Suppressor macrophage treated with lipopolysaccharide for 4 hours (primary cell): ENCODE results near the gene WBP11.
"Not testable (repeated sequence)": the region's sequence is repeated elsewhere in the genome, so short reads cannot be mapped to it uniquely, and the experiment has no call there.

ENCODE experiments used
- DNase-seq: peaks from one replicate; pipeline ENCODE4 v3.0.0-alpha.2; 2020

The WBP11 gene

DNA sequence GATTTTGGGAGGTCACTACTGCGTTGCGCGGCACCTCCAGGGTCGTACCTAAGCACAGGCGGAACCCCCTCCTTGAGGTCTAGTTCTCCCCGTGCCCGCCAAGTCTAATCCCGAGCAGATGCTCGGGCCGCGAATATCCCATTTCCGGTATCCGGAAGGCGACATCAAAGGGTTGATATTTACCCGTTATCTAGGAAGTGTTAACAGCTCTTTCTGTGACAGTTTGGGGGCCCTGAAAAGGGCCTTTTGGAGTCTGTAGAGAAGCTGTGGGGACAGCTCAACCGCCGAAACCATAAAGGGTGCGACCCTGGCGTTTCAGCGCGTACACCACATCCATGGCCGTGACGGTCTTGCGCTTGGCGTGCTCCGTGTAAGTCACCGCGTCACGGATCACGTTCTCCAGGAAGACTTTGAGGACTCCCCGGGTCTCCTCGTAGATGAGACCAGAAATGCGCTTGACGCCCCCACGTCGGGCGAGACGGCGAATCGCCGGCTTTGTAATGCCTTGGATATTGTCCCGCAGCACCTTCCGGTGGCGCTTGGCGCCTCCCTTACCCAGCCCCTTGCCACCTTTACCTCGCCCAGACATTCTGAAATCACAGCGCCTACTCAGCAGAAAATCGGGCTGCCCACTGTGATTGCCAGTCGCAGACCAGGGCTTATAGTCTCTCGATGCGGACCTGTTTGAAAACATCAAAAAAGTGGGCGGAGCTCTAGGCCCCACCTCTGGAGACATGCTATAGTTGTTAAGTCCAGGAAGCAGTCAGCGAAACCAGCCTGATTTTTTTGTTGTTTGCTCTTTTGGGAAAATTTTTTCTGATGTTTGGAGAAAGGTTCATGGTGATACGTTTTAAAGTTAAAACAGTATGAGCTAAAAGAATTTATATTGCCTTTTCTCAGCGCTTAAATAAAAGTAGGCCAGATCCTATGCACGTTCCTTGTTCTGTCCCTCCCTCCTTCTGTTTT lies 32.5 kb downstream of the WBP11 start:
- peak; percentile 95 for DNase-seq

GRCh38 chr12:14769969-14770495 lies 33.2 kb downstream of the WBP11 start:
- peak; percentile 81 for DNase-seq

DNA sequence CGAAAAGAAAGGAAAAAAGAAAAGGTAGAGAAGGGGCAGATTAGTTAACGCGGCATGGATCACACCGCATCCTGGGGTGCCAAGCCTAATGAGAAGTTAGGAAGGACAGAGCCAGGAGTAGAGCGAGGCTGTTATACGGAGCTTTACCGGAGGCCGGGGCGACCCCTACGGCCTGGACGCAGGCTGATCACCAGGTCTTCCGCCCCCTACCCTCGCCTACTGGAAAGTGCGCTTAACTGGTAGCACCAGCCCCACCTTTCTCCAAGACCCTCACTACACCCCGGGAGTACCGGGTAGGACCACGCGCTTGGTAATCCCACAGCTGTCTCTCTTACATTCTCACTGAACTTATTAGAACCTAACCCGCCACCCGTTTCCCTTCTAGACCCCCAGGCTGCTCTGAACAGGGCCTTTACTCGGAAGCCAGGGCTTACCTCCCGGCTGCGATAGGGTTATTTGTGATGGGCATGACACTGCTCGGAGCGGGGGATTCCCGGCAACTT lies 33.8 kb downstream of the WBP11 start:
- DNase-seq, result no peak

- no peak for DNase-seq
These were observed 34.4 kb downstream of the WBP11 start for GRCh38 chr12:14768823-14769405.

- no peak for DNase-seq
These were observed 35.7 kb downstream of the WBP11 start for GRCh38 chr12:14767617-14768016.

- DNase-seq, result no peak
These were observed 36.5 kb downstream of the WBP11 start for GRCh38 chr12:14766649-14767215.

GRCh38 chr12:14766020-14766419 lies 37.3 kb downstream of the WBP11 start:
- not testable (repeated sequence) for DNase-seq

DNA sequence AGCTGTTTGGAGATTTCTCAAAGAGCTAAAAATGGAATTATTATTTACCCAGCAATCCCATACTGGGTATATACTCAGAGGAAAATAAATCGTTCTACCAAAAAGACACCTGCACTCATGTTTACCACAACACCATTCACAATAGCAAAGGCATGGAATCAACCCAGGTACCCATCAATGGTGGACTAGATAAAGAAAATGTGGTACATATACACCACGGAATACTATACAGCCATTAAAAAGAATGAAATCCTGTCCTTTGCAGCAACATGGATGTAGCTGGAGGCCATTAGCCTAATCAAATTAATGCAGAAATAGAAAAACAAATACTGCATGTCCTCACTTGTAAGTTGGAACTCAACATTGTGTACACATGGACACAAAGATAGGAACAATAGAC lies 37.9 kb downstream of the WBP11 start:
- no peak for DNase-seq

- not testable (repeated sequence) for DNase-seq
These were observed 43.5 kb downstream of the WBP11 start for GRCh38 chr12:14759711-14760280.

- DNase-seq, result no peak
These were observed 46.7 kb downstream of the WBP11 start for GRCh38 chr12:14756334-14757143.

DNA sequence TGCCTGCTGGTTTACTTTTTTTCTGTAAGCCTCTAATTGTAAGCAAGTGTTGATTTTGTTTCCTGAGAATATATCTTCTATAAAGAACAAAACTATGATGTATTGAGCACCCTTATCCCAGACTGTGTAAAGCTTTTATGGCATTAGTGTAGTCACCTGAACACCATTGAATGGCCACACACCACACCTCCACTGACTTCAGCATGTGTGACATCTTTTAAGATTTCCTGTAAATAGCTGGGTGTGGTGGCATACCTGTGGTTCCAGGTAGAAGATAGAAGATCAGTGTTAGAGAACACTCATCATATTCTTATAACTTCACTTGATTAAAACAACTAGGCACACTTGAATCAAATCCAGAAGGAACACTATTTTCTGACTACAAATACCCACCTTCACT lies 51.3 kb downstream of the WBP11 start:
- no peak for DNase-seq

DNA sequence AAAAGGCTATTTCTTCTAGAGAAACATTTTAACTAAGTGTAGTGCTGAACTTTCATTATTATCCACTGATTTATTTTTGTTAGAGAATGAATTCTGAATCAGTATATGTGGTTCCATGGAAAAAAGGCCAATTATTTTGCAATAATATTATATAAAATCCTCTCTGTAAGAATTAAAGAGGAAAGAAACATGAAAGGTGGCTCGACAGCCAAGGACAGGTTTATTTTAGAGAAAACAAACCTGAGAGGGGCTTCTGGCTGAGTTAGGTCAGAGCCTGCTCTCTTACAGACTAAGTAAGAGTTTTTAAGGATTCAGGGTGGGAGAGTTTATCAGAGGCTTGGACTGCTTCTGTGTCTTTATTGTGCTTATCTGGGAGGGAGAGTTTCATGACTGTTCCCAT lies 60.2 kb downstream of the WBP11 start:
- no peak for DNase-seq

DNA sequence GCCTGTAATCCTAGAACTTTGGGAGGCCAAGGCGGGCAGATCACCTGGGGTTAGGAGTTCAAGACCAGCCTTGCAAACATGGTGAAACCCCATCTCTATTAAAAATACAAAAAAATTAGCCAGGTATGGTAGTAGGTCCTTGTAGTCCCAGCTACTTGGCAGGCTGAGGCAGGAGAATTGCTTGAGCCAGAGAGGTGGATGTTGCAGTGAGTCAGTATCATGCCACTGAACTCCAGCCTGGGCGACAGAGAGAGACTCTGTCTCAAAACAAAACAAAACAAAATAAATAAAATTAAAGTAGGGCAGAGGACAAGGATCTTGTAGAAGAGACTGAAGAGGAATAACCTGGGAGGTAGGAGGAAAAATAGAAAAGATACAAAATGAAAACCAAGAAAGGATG lies 61.3 kb downstream of the WBP11 start:
- DNase-seq, result no peak

DNA sequence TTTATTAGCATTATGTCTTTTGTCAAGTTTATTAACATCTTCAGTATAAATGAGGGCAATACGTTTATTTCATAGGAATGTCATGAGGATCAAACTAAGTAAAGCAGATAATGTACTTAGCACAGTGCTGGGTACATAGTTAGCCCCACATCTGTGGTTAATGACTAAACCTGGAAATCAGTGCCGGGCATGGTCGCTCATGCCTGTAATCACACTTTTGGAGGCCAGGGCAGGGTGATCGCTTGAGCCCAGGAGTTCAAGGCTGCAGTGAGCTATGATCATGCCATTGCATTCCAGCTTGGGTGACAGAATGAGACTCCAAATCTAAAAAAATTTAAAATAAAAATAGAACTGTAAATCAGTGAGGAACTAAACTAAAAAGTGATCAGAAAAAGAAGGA lies 62.1 kb downstream of the WBP11 start:
- DNase-seq, result no peak

DNA sequence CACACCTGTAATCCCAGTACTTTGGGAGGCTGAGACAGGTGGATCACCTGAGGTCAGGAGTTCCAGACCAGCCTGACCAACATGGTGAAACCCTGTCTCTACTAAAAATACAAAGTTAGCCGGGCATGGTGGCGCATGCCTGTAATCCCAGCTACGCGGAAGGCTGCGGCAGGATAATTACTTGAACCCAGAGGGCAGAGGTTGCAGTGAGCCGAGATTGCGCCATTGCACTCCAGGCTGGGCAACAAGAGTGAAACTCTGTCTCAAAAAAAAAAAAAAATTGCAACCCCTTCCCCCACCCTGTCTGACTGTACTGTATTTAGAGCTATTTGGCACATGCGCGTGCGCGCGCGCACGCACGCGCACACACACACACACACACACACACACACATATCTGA lies 66.8 kb downstream of the WBP11 start:
- DNase-seq, result not testable (repeated sequence)
